Measurements from ENCODE around the gene IL36B. TPM values are rescaled to one million over a fixed set of nuclear protein-coding genes. Genes with fewer than 3 reads are reported as not detected.
A peak's percentile ranks its signal among the peaks of the same experiment; 100 is the strongest.

The IL36B gene
- polyA plus RNA-seq, 1 donor (not counting 4 experiments of a cell fraction or from before 2014, with no cell fraction given): 0.21 TPM

DNA sequence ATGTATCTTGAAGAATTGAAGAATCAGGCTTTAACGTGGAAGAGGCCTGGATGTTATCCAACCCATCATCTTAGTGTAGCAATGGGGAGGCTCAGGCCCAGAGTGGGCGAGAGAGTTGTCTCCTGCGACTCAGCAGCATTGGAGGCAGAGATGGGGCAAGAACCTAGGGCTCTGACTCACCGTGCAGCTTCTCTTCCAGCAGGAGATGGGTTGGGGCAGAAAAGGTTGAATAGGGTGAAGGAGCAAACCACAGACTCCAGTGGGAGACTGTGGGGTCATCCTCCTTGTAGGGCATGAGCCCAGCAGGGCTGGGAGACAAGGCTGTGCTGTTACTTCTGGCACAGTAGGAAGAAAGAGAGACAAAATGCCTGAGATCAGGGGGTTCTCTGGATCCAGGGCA, 7.7 kb upstream of the IL36B start:
- TF ChIP-seq, protein P1, sequence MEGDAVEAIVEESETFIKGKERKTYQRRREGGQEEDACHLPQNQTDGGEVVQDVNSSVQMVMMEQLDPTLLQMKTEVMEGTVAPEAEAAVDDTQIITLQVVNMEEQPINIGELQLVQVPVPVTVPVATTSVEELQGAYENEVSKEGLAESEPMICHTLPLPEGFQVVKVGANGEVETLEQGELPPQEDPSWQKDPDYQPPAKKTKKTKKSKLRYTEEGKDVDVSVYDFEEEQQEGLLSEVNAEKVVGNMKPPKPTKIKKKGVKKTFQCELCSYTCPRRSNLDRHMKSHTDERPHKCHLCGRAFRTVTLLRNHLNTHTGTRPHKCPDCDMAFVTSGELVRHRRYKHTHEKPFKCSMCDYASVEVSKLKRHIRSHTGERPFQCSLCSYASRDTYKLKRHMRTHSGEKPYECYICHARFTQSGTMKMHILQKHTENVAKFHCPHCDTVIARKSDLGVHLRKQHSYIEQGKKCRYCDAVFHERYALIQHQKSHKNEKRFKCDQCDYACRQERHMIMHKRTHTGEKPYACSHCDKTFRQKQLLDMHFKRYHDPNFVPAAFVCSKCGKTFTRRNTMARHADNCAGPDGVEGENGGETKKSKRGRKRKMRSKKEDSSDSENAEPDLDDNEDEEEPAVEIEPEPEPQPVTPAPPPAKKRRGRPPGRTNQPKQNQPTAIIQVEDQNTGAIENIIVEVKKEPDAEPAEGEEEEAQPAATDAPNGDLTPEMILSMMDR (optimal IDR thresholded peaks at IDR 0.05 in 1 of 3, IDR thresholded peaks at IDR 0.05 in 1 of 3, conservative IDR thresholded peaks at IDR 0.05 in 1 of 3; ENCODE audit: extremely low read depth in 1 of 3, insufficient read depth in 2 of 3, low read length in 3 of 3): no peak
- TF ChIP-seq EZH2 (IDR thresholded peaks at IDR 0.05; ENCODE audit: low read length): no peak
- dilution Hi-C loops (cut with MboI; ENCODE audit: extremely low pct_ligation_motif_present, low sequenced_read_pairs): no loop called here
- DNase-seq (ENCODE audit: low read depth, low spot score): no peak
- no peaks in the 10 kb centered on the region for H3K79me2 ChIP-seq (ENCODE audit: control insufficient read depth, insufficient read depth, low read length)
- no peaks in the 10 kb centered on the region for H3K9me1 ChIP-seq (ENCODE audit: control insufficient read depth, extremely low read depth, insufficient read depth, low read length)
- H2AFZ ChIP-seq (ENCODE audit: control insufficient read depth, low read length): no peak overlapping the region
- no peaks in the 10 kb centered on the region for H3K27me3 ChIP-seq (ENCODE audit: control insufficient read depth, extremely low read depth, insufficient read depth, low read length)
- no peak overlapping the region for H3K9ac ChIP-seq (ENCODE audit: control insufficient read depth, extremely low read depth, insufficient read depth, low read length)
- no peaks in the 10 kb centered on the region for H3K9me3 ChIP-seq (ENCODE audit: control insufficient read depth, low read depth, low read length)
- peaks cover 18% of the 10 kb centered on the region for H3K4me1 ChIP-seq (ENCODE audit: control insufficient read depth, extremely low read depth, insufficient read depth, low read length)
- no peaks in the 10 kb centered on the region for H3K36me3 ChIP-seq (ENCODE audit: control insufficient read depth in 2 of 2, extremely low read depth in 1 of 2, insufficient read depth in 2 of 2, low read length in 2 of 2)
- no peak for FAIRE-seq
- no peak overlapping the region for H3K4me3 ChIP-seq (ENCODE audit: control insufficient read depth in 2 of 3, extremely low read depth in 1 of 3, insufficient read depth in 2 of 3, low read depth in 1 of 3, low read length in 3 of 3)
- H3K27ac ChIP-seq (ENCODE audit: control insufficient read depth, insufficient read depth, low read length): no peak overlapping the region
- no peak overlapping the region for H3K4me2 ChIP-seq (ENCODE audit: control insufficient read depth, extremely low read depth, insufficient read depth, low read depth, low read length)
- no peaks in the 10 kb centered on the region for H4K20me1 ChIP-seq (ENCODE audit: control insufficient read depth, extremely low read depth, insufficient read depth, low read length)

DNA sequence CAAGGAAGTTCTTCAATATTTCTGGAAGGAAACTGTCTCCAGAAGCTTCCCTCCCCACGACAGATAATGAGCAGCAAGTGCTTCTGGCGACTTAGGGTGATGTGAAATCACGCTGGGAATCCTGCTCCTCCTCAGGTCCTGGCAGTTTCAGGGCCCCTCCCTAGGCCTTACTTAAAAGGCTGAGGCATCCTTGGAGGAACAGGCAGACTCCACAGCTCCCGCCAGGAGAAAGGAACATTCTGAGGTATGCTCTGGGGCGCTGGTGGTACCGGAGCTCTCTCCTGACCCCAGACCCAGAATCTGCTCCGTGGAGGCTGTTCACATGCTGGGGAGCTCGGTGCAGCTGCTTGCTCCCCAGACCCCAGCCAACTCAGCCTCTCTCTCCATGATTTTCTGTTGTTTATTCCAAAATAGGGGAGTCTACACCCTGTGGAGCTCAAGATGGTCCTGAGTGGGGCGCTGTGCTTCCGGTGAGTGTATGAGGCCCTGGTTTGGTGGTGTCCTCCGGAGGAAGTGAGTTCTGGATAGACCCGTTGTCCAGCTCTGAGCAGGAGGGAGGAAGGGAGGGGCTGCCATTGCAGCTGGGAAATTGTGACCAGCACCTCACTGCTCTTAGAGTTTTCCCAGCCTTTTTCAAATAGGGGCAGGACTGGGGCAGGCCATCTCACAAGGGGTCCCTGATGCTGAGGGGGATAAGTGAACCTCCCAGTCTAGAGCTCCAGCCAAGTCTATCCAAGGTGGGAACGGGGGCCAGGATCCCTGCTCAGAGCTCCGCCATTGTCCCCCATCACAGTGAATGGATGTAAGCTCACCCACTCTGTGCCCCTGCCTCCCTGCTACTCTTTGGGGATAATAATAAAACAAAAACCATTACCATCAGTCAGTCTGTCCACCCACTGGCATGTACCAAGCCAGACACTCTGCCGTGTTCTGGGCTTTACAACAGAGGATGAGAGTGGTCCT, 6.6 kb upstream of the IL36B start, which contains the start of gene IL36RN:
IL36RN (plus strand) TSS at position 201 of the 963 bp plus-strand sequence; CDS start at position 442, 241 bp downstream.
- DNase-seq (ENCODE audit: low read depth, low spot score) (no peak), FAIRE-seq (no peak)
- H3K27ac ChIP-seq (ENCODE audit: control insufficient read depth, insufficient read depth, low read length): no peak within 1 kb of the TSS
- H3K4me3 ChIP-seq (ENCODE audit: control insufficient read depth in 2 of 3, extremely low read depth in 1 of 3, insufficient read depth in 2 of 3, low read depth in 1 of 3, low read length in 3 of 3): no peak within 1 kb of the TSS
- H2AFZ ChIP-seq (ENCODE audit: control insufficient read depth, low read length): peak within 1 kb of the TSS; percentile 92
- H4K20me1 ChIP-seq (ENCODE audit: control insufficient read depth, extremely low read depth, insufficient read depth, low read length): no peaks in the 10 kb centered on the region
- dilution Hi-C loops (cut with MboI; ENCODE audit: extremely low pct_ligation_motif_present, low sequenced_read_pairs): no loop called here
- peak within 1 kb of the TSS; percentile 51 for H3K4me2 ChIP-seq (ENCODE audit: control insufficient read depth, extremely low read depth, insufficient read depth, low read depth, low read length)
- H3K9me3 ChIP-seq (ENCODE audit: control insufficient read depth, low read depth, low read length): peaks cover 7% of the 10 kb centered on the region
- H3K4me1 ChIP-seq (ENCODE audit: control insufficient read depth, extremely low read depth, insufficient read depth, low read length): peaks cover 18% of the 10 kb centered on the region
- no peaks in the 10 kb centered on the region for H3K27me3 ChIP-seq (ENCODE audit: control insufficient read depth, extremely low read depth, insufficient read depth, low read length)
- H3K36me3 ChIP-seq (ENCODE audit: control insufficient read depth in 2 of 2, extremely low read depth in 1 of 2, insufficient read depth in 2 of 2, low read length in 2 of 2): no peaks in the 10 kb centered on the region
- H3K9ac ChIP-seq (ENCODE audit: control insufficient read depth, extremely low read depth, insufficient read depth, low read length): no peak within 1 kb of the TSS
- no peaks in the 10 kb centered on the region for H3K79me2 ChIP-seq (ENCODE audit: control insufficient read depth, insufficient read depth, low read length)
- TF ChIP-seq, protein P1 (optimal IDR thresholded peaks at IDR 0.05 in 1 of 3, IDR thresholded peaks at IDR 0.05 in 1 of 3, conservative IDR thresholded peaks at IDR 0.05 in 1 of 3; ENCODE audit: extremely low read depth in 1 of 3, insufficient read depth in 2 of 3, low read length in 3 of 3): no peak
- TF ChIP-seq EZH2 (IDR thresholded peaks at IDR 0.05; ENCODE audit: low read length): no peak
- no peaks in the 10 kb centered on the region for H3K9me1 ChIP-seq (ENCODE audit: control insufficient read depth, extremely low read depth, insufficient read depth, low read length)
